Measurements from ENCODE around the gene BTRC.

- TF ChIP-seq, protein P1, sequence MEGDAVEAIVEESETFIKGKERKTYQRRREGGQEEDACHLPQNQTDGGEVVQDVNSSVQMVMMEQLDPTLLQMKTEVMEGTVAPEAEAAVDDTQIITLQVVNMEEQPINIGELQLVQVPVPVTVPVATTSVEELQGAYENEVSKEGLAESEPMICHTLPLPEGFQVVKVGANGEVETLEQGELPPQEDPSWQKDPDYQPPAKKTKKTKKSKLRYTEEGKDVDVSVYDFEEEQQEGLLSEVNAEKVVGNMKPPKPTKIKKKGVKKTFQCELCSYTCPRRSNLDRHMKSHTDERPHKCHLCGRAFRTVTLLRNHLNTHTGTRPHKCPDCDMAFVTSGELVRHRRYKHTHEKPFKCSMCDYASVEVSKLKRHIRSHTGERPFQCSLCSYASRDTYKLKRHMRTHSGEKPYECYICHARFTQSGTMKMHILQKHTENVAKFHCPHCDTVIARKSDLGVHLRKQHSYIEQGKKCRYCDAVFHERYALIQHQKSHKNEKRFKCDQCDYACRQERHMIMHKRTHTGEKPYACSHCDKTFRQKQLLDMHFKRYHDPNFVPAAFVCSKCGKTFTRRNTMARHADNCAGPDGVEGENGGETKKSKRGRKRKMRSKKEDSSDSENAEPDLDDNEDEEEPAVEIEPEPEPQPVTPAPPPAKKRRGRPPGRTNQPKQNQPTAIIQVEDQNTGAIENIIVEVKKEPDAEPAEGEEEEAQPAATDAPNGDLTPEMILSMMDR (IDR thresholded peaks at IDR 0.05) = no peak
- TF ChIP-seq ZFX (IDR thresholded peaks at IDR 0.05; ENCODE audit: borderline replicate concordance) = no peak
Measured at GRCh38 chr10:101511938-101512337, 158.0 kb downstream of the BTRC start.
